ENCODE data around the gene PCDHB10. TPM values are rescaled to one million over a fixed set of nuclear protein-coding genes. Genes with fewer than 3 reads are reported as not detected.
A peak's percentile ranks its signal among the peaks of the same experiment; 100 is the strongest.
"Not testable (repeated sequence)": the region's sequence is repeated elsewhere in the genome, so short reads cannot be mapped to it uniquely, and the experiment has no call there.

PCDHB10 gene
- polyA plus RNA-seq, 1 donor (not counting 4 experiments of a cell fraction or from before 2014, with no cell fraction given): 0.07 TPM

GRCh38 chr5:141186897-141187512, 5.1 kb upstream of the PCDHB10 start, which contains the start of gene PCDHB9:
Gene PCDHB9 (plus strand): TSS chr5:141187161. CDS start chr5:141187319, 158 bp downstream.
- DNase-seq (ENCODE audit: low read depth, low spot score) (no peak), FAIRE-seq (no peak)
- H3K79me2 ChIP-seq (ENCODE audit: control insufficient read depth, insufficient read depth, low read length): no peaks in the 10 kb centered on the region
- H3K9me3 ChIP-seq (ENCODE audit: control insufficient read depth, low read depth, low read length): no peaks in the 10 kb centered on the region
- no peaks in the 10 kb centered on the region for H3K27me3 ChIP-seq (ENCODE audit: control insufficient read depth, extremely low read depth, insufficient read depth, low read length)
- no peak within 1 kb of the TSS for H2AFZ ChIP-seq (ENCODE audit: control insufficient read depth, low read length)
- dilution Hi-C loops (cut with MboI; ENCODE audit: extremely low pct_ligation_motif_present, low sequenced_read_pairs): no loop called here
- no peak within 1 kb of the TSS for H3K4me2 ChIP-seq (ENCODE audit: control insufficient read depth, extremely low read depth, insufficient read depth, low read depth, low read length)
- no peak for TF ChIP-seq EZH2 (IDR thresholded peaks at IDR 0.05; ENCODE audit: low read length)
- TF ChIP-seq, protein P1, sequence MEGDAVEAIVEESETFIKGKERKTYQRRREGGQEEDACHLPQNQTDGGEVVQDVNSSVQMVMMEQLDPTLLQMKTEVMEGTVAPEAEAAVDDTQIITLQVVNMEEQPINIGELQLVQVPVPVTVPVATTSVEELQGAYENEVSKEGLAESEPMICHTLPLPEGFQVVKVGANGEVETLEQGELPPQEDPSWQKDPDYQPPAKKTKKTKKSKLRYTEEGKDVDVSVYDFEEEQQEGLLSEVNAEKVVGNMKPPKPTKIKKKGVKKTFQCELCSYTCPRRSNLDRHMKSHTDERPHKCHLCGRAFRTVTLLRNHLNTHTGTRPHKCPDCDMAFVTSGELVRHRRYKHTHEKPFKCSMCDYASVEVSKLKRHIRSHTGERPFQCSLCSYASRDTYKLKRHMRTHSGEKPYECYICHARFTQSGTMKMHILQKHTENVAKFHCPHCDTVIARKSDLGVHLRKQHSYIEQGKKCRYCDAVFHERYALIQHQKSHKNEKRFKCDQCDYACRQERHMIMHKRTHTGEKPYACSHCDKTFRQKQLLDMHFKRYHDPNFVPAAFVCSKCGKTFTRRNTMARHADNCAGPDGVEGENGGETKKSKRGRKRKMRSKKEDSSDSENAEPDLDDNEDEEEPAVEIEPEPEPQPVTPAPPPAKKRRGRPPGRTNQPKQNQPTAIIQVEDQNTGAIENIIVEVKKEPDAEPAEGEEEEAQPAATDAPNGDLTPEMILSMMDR (optimal IDR thresholded peaks at IDR 0.05 in 1 of 3, IDR thresholded peaks at IDR 0.05 in 1 of 3, conservative IDR thresholded peaks at IDR 0.05 in 1 of 3; ENCODE audit: extremely low read depth in 1 of 3, insufficient read depth in 2 of 3, low read length in 3 of 3): peak in 2 of 3 experiments; percentile 13 to 24
- no peak within 1 kb of the TSS for H3K9ac ChIP-seq (ENCODE audit: control insufficient read depth, extremely low read depth, insufficient read depth, low read length)
- H3K36me3 ChIP-seq (ENCODE audit: control insufficient read depth in 2 of 2, extremely low read depth in 1 of 2, insufficient read depth in 2 of 2, low read length in 2 of 2): no peaks in the 10 kb centered on the region
- no peaks in the 10 kb centered on the region for H3K9me1 ChIP-seq (ENCODE audit: control insufficient read depth, extremely low read depth, insufficient read depth, low read length)
- no peak within 1 kb of the TSS for H3K27ac ChIP-seq (ENCODE audit: control insufficient read depth, insufficient read depth, low read length)
- H3K4me1 ChIP-seq (ENCODE audit: control insufficient read depth, extremely low read depth, insufficient read depth, low read length): no peaks in the 10 kb centered on the region
- H4K20me1 ChIP-seq (ENCODE audit: control insufficient read depth, extremely low read depth, insufficient read depth, low read length): no peaks in the 10 kb centered on the region
- H3K4me3 ChIP-seq (ENCODE audit: control insufficient read depth in 2 of 3, extremely low read depth in 1 of 3, insufficient read depth in 2 of 3, low read depth in 1 of 3, low read length in 3 of 3): no peak within 1 kb of the TSS

DNA sequence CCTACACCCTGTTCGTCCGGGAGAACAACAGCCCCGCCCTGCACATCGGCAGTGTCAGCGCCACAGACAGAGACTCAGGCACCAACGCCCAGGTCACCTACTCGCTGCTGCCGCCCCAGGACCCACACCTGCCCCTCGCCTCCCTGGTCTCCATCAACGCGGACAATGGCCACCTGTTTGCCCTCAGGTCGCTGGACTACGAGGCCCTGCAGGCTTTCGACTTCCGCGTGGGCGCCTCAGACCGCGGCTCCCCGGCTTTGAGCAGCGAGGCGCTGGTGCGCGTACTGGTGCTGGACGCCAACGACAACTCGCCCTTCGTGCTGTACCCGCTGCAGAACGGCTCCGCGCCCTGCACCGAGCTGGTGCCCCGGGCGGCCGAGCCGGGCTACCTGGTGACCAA, 3.5 kb upstream of the PCDHB10 start:
- H3K27me3 ChIP-seq (ENCODE audit: control insufficient read depth, extremely low read depth, insufficient read depth, low read length); H3K27ac ChIP-seq (ENCODE audit: control insufficient read depth, insufficient read depth, low read length); dilution Hi-C loops (cut with MboI; ENCODE audit: extremely low pct_ligation_motif_present, low sequenced_read_pairs); DNase-seq (ENCODE audit: low read depth, low spot score); H3K9me1 ChIP-seq (ENCODE audit: control insufficient read depth, extremely low read depth, insufficient read depth, low read length); H3K79me2 ChIP-seq (ENCODE audit: control insufficient read depth, insufficient read depth, low read length); H3K9me3 ChIP-seq (ENCODE audit: control insufficient read depth, low read depth, low read length); H4K20me1 ChIP-seq (ENCODE audit: control insufficient read depth, extremely low read depth, insufficient read depth, low read length); H3K4me2 ChIP-seq (ENCODE audit: control insufficient read depth, extremely low read depth, insufficient read depth, low read depth, low read length); H3K4me1 ChIP-seq (ENCODE audit: control insufficient read depth, extremely low read depth, insufficient read depth, low read length); H3K36me3 ChIP-seq (ENCODE audit: control insufficient read depth in 2 of 2, extremely low read depth in 1 of 2, insufficient read depth in 2 of 2, low read length in 2 of 2); H3K9ac ChIP-seq (ENCODE audit: control insufficient read depth, extremely low read depth, insufficient read depth, low read length); H2AFZ ChIP-seq (ENCODE audit: control insufficient read depth, low read length); FAIRE-seq; H3K4me3 ChIP-seq (ENCODE audit: control insufficient read depth in 2 of 3, extremely low read depth in 1 of 3, insufficient read depth in 2 of 3, low read depth in 1 of 3, low read length in 3 of 3): not testable (repeated sequence)

- DNase-seq (ENCODE audit: low read depth, low spot score); H3K27me3 ChIP-seq (ENCODE audit: control insufficient read depth, extremely low read depth, insufficient read depth, low read length); H2AFZ ChIP-seq (ENCODE audit: control insufficient read depth, low read length); H3K4me1 ChIP-seq (ENCODE audit: control insufficient read depth, extremely low read depth, insufficient read depth, low read length); H3K4me2 ChIP-seq (ENCODE audit: control insufficient read depth, extremely low read depth, insufficient read depth, low read depth, low read length); H3K4me3 ChIP-seq (ENCODE audit: control insufficient read depth in 2 of 3, extremely low read depth in 1 of 3, insufficient read depth in 2 of 3, low read depth in 1 of 3, low read length in 3 of 3); FAIRE-seq; H3K27ac ChIP-seq (ENCODE audit: control insufficient read depth, insufficient read depth, low read length); H3K36me3 ChIP-seq (ENCODE audit: control insufficient read depth in 2 of 2, extremely low read depth in 1 of 2, insufficient read depth in 2 of 2, low read length in 2 of 2); H4K20me1 ChIP-seq (ENCODE audit: control insufficient read depth, extremely low read depth, insufficient read depth, low read length); H3K79me2 ChIP-seq (ENCODE audit: control insufficient read depth, insufficient read depth, low read length); dilution Hi-C loops (cut with MboI; ENCODE audit: extremely low pct_ligation_motif_present, low sequenced_read_pairs); H3K9me1 ChIP-seq (ENCODE audit: control insufficient read depth, extremely low read depth, insufficient read depth, low read length); H3K9me3 ChIP-seq (ENCODE audit: control insufficient read depth, low read depth, low read length); H3K9ac ChIP-seq (ENCODE audit: control insufficient read depth, extremely low read depth, insufficient read depth, low read length): not testable (repeated sequence)
Observed at GRCh38 chr5:141189131-141189530, 3.0 kb upstream of the PCDHB10 start.

DNA sequence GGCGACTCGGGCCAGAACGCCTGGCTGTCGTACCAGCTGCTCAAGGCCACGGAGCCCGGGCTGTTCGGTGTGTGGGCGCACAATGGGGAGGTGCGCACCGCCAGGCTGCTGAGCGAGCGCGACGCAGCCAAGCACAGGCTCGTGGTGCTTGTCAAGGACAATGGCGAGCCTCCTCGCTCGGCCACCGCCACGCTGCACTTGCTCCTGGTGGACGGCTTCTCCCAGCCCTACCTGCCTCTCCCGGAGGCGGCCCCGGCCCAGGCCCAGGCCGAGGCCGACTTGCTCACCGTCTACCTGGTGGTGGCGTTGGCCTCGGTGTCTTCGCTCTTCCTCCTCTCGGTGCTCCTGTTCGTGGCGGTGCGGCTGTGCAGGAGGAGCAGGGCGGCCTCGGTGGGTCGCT, 2.2 kb downstream of the PCDHB10 start:
- H2AFZ ChIP-seq (ENCODE audit: control insufficient read depth, low read length); DNase-seq (ENCODE audit: low read depth, low spot score); H3K27ac ChIP-seq (ENCODE audit: control insufficient read depth, insufficient read depth, low read length); H3K79me2 ChIP-seq (ENCODE audit: control insufficient read depth, insufficient read depth, low read length); H3K27me3 ChIP-seq (ENCODE audit: control insufficient read depth, extremely low read depth, insufficient read depth, low read length); H4K20me1 ChIP-seq (ENCODE audit: control insufficient read depth, extremely low read depth, insufficient read depth, low read length); H3K4me2 ChIP-seq (ENCODE audit: control insufficient read depth, extremely low read depth, insufficient read depth, low read depth, low read length); dilution Hi-C loops (cut with MboI; ENCODE audit: extremely low pct_ligation_motif_present, low sequenced_read_pairs); H3K4me3 ChIP-seq (ENCODE audit: control insufficient read depth in 2 of 3, extremely low read depth in 1 of 3, insufficient read depth in 2 of 3, low read depth in 1 of 3, low read length in 3 of 3); H3K9me1 ChIP-seq (ENCODE audit: control insufficient read depth, extremely low read depth, insufficient read depth, low read length); H3K36me3 ChIP-seq (ENCODE audit: control insufficient read depth in 2 of 2, extremely low read depth in 1 of 2, insufficient read depth in 2 of 2, low read length in 2 of 2); H3K9ac ChIP-seq (ENCODE audit: control insufficient read depth, extremely low read depth, insufficient read depth, low read length); H3K9me3 ChIP-seq (ENCODE audit: control insufficient read depth, low read depth, low read length); H3K4me1 ChIP-seq (ENCODE audit: control insufficient read depth, extremely low read depth, insufficient read depth, low read length); FAIRE-seq: not testable (repeated sequence)
